Heart left ventricle (tissue), 13 donors: ENCODE measurements around the gene GBGT1.

Source experiments
- CTCF ChIP-seq, 12 donors: fragments of 200-600 bp; sonication (generic) in 4 of 12; IDR thresholded peaks; one replicate each; pipeline versions ENCODE4 v1.5.0 to v1.8.0; 2018 to 2022; ENCODE audit warnings: antibody characterized with exemption in 12 of 12, mild to moderate bottlenecking in 5 of 12
- POLR2A ChIP-seq, 2 donors: fragments of 450-650 bp; IDR thresholded peaks; one replicate each; pipeline ENCODE4 v1.6.1; 2017; ENCODE audit warnings: antibody characterized with exemption in 2 of 2, mild to moderate bottlenecking in 2 of 2, moderate library complexity in 2 of 2
- donor health status: ischemic (EF 13 %, LVEDD 7.1; RV severe dilation, severe dysfunction).
- donor health status: DM: no; HTN: yes; CAD: no.
- donor health status: DM: no; HTN: no; CAD: no.
- donor health status: ischemic (EF 25% LVEDD 6.9; RV normal size, moderate dysfunction).
- donor health status: ischemic (EF 25% LVEDD 5.7; RV mildly dilated, moderate dysfunction).
- donor health status: ischemic (EF 35%, LVEDD 5.7; RV mildly dilated, moderate dysfunction).
- donor health status: nonischemic (EF 11% LVEDD 7.7; RV severe dilation, severe dysfunction).
- donor health status: DM: yes; HTN: yes; CAD: no.
- donor health status: PGD.
- donor health status: ischemic (EF 29% LVEDD 5.4; RV normal size, mild dysfunction).
- donor health status: nonischemic (EF 23%, LVEDD 6.1; RV moderate dilation, normal function).

DNA sequence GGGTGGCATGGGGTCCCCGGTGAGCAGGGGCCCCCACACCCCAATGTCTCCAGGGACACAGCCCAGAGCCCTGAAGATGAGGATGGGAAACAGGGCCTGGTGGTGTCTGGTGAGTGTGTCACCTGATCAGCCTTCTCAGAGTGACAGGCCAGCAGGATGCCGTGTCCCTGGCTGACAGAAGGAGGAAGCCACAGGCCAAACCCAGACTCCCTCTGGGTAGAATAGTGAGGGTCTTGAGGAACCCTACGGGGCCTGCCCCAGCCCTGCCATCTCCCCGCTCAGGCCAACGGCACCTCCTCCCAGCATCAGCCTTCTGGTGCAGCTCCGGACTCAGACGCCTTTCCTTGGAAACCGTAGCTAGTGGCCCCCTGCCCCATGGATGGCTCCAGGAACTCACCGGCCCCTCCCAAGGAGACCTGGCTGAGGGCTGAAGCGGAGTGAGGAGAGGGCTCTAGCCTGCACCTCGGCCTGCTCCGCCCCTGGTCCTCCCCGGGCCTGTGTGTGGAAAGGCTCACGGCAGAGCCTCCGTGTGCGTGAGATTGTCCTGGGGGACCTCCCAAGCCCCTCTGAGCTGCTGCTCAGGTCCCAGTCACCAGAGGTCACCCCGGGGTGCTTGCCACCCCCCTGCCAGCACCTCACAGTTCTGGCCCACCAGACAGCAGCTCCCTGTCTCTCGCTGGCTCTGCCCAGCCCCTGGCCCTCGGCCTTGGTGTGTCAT lies 48.7 kb downstream of the GBGT1 start:
- no peak for TF ChIP-seq POLR2A (IDR thresholded peaks at IDR 0.05)
- no peak for TF ChIP-seq CTCF (IDR thresholded peaks at IDR 0.05)
